Upper lobe of left lung (tissue), 6 donors: Measurements from ENCODE around the gene NUDCD3. TPM values are rescaled to one million over a fixed set of nuclear protein-coding genes. Genes with fewer than 3 reads are reported as not detected.

Experiments used
- ATAC-seq, 2 donors: fragments of 200-7000 bp; cut with Tn5 transposase; one replicate each; pipeline ENCODE4 v1.9.1; 2022; ENCODE audit warnings: mild to moderate bottlenecking in 2 of 2, moderate library complexity in 2 of 2; ENCODE audit not compliant: low FRiP score in 2 of 2
- DNase-seq, 2 donors: peaks; one replicate each; pipeline ENCODE4 v3.0.0-alpha.2; 2019 to 2020
- H3K27ac ChIP-seq, 4 donors: fragments of 200-600 bp; sonication (generic); one replicate each; pipeline ENCODE4 v1.5.1; 2016 to 2019
- H3K27me3 ChIP-seq, 4 donors: fragments of 200-600 bp; sonication (generic); one replicate each; pipeline ENCODE4 v1.5.1; 2017 to 2019
- H3K36me3 ChIP-seq, 4 donors: fragments of 200-600 bp; sonication (generic); one replicate each; pipeline ENCODE4 v1.5.1; 2016 to 2019
- H3K4me1 ChIP-seq, 4 donors: fragments of 200-600 bp; sonication (generic); one replicate each; pipeline ENCODE4 v1.5.1; 2018 to 2019
- H3K4me3 ChIP-seq, 4 donors: fragments of 200-600 bp; sonication (generic); one replicate each; pipeline ENCODE4 v1.5.1; 2017 to 2019; ENCODE audit warnings: mild to moderate bottlenecking in 2 of 4, moderate library complexity in 1 of 4
- H3K9me3 ChIP-seq, 4 donors: fragments of 200-600 bp; sonication (generic); one replicate each; pipeline ENCODE4 v1.5.1; 2018 to 2019
- CTCF ChIP-seq, 6 experiments: fragments of 450-650 bp in 4 of 6; fragments of 200-600 bp in 2 of 6; sonication (generic) in 2 of 6; IDR thresholded peaks; one replicate each; pipeline ENCODE4 v1.5.1; 2016 to 2019; ENCODE audit warnings: antibody characterized with exemption in 6 of 6
- EP300 ChIP-seq, 4 donors: sonication (generic); formaldehyde crosslinking; IDR thresholded peaks; one replicate each; pipeline ENCODE4 v1.5.1; 2017; ENCODE audit warnings: antibody characterized with exemption in 4 of 4, control low read depth in 2 of 4
- POLR2A ChIP-seq, 4 donors: fragments of 450-650 bp; IDR thresholded peaks; one replicate each; pipeline ENCODE4 v1.5.1; 2016 to 2017; ENCODE audit warnings: antibody characterized with exemption in 4 of 4, mild to moderate bottlenecking in 2 of 4
- POLR2AphosphoS5 ChIP-seq, 2 donors: sonication (generic); formaldehyde crosslinking; IDR thresholded peaks; one replicate each; pipeline ENCODE4 v1.5.1; 2017; ENCODE audit warnings: antibody characterized with exemption in 2 of 2
- WGBS, 2 donors: methylation state at CpG; one replicate each; pipeline ENCODE4 v1.1.5; 2017 to 2018; 5-methylcytosine and 5-hydroxymethylcytosine counted together
- total RNA-seq, 6 donors: library from RNA; depleted of rRNA in 4 of 6; stranded (reverse); fragments of >200 nt in 4 of 6; gene quantifications; one replicate each; pipeline versions ENCODE4 v1.1.0 to v1.2.1, GENCODE V29; 2016 to 2021
- donor health status: DM: no; HTN: no; CAD: no; lungs with moderate emphysema.
- donor health status: DM: no; HTN: yes; CAD: no; lungs with severe emphysema.

Gene NUDCD3
- total RNA-seq, 6 donors from 2014 or later: 48.5 to 104 (median 56.3) TPM

- Histone ChIP-seq H3K27me3 (no peaks in the 10 kb centered on the region), H3K27ac (no peak overlapping the region), H3K4me1 (no peaks in the 10 kb centered on the region), H3K9me3 (no peaks in the 10 kb centered on the region), H3K36me3 (peaks cover 2 to 25% (median 16%) of the 10 kb centered on the region in 4 donors), H3K4me3 (no peak overlapping the region)
- ATAC-seq (no peak), DNase-seq (no peak)
- WGBS, 2 donors: 93 to 94% methylated on average over 6 of the region's 6 CpGs
- TF ChIP-seq CTCF (IDR thresholded peaks at IDR 0.05): no peak
- no peak for TF ChIP-seq POLR2AphosphoS5 (IDR thresholded peaks at IDR 0.05)
- TF ChIP-seq POLR2A (IDR thresholded peaks at IDR 0.05): no peak
These were observed 73.5 kb downstream of the NUDCD3 start for GRCh38 chr7:44416941-44417340.

GRCh38 chr7:44415510-44415909 is 74.9 kb downstream of the NUDCD3 start:
- WGBS, 2 donors: 93% methylated on average over 3 of the region's 3 CpGs

GRCh38 chr7:44415047-44415446 is 75.4 kb downstream of the NUDCD3 start:
- ATAC-seq: no peak
- no peaks in the 10 kb centered on the region for H3K27me3 ChIP-seq

More at GRCh38 chr7:44415510-44415909, 74.9 kb downstream of the NUDCD3 start:
- Histone ChIP-seq H3K4me1 (no peaks in the 10 kb centered on the region), H3K27me3 (no peaks in the 10 kb centered on the region), H3K36me3 (peaks cover 2 to 25% (median 18%) of the 10 kb centered on the region in 4 donors), H3K27ac (no peak overlapping the region), H3K4me3 (no peak overlapping the region), H3K9me3 (no peaks in the 10 kb centered on the region)
- DNase-seq (no peak), ATAC-seq (no peak)
- no peak for TF ChIP-seq POLR2AphosphoS5 (IDR thresholded peaks at IDR 0.05)
- no peak for TF ChIP-seq POLR2A (IDR thresholded peaks at IDR 0.05)

GRCh38 chr7:44411306-44411705 is 79.2 kb downstream of the NUDCD3 start:
- no peak for ATAC-seq
- 96 to 99% methylated on average over 2 of the region's 2 CpGs for WGBS, 2 donors
- TF ChIP-seq POLR2AphosphoS5 (IDR thresholded peaks at IDR 0.05): no peak
- TF ChIP-seq POLR2A (IDR thresholded peaks at IDR 0.05): no peak

More at GRCh38 chr7:44415047-44415446, 75.4 kb downstream of the NUDCD3 start:
- 100% methylated on average over 1 of the region's 1 CpG for WGBS, 2 donors
- no peak overlapping the region for H3K4me3 ChIP-seq
- no peak overlapping the region for H3K27ac ChIP-seq
- H3K9me3 ChIP-seq: no peaks in the 10 kb centered on the region
- H3K36me3 ChIP-seq: peaks cover 2 to 25% (median 18%) of the 10 kb centered on the region in 4 donors
- no peak for DNase-seq
- H3K4me1 ChIP-seq: no peaks in the 10 kb centered on the region
- TF ChIP-seq POLR2A (IDR thresholded peaks at IDR 0.05) (no peak), POLR2AphosphoS5 (IDR thresholded peaks at IDR 0.05) (no peak)

GRCh38 chr7:44408596-44408995 is 81.9 kb downstream of the NUDCD3 start:
- no peak for DNase-seq
- WGBS, 2 donors: 79 to 83% methylated on average over 3 of the region's 3 CpGs
- Histone ChIP-seq H3K4me1 (no peaks in the 10 kb centered on the region), H3K4me3 (no peak overlapping the region), H3K27ac (no peak overlapping the region), H3K36me3 (peaks cover 2 to 31% (median 7%) of the 10 kb centered on the region in 4 donors), H3K27me3 (no peaks in the 10 kb centered on the region), H3K9me3 (no peaks in the 10 kb centered on the region)
- ATAC-seq: no peak
- TF ChIP-seq POLR2AphosphoS5 (IDR thresholded peaks at IDR 0.05) (no peak), CTCF (IDR thresholded peaks at IDR 0.05) (no peak), POLR2A (IDR thresholded peaks at IDR 0.05) (no peak), EP300 (IDR thresholded peaks at IDR 0.05) (no peak)

More at GRCh38 chr7:44411306-44411705, 79.2 kb downstream of the NUDCD3 start:
- DNase-seq: no peak
- Histone ChIP-seq H3K27ac (no peak overlapping the region), H3K4me3 (no peak overlapping the region), H3K4me1 (no peaks in the 10 kb centered on the region), H3K9me3 (no peaks in the 10 kb centered on the region), H3K36me3 (peaks cover 0 to 11% (median 4%) of the 10 kb centered on the region in 4 donors), H3K27me3 (no peaks in the 10 kb centered on the region)

GRCh38 chr7:44403775-44404174 is 86.7 kb downstream of the NUDCD3 start:
- H3K9me3 ChIP-seq: no peaks in the 10 kb centered on the region
- TF ChIP-seq EP300 (IDR thresholded peaks at IDR 0.05) (no peak), POLR2A (IDR thresholded peaks at IDR 0.05) (no peak), POLR2AphosphoS5 (IDR thresholded peaks at IDR 0.05) (no peak), CTCF (IDR thresholded peaks at IDR 0.05) (no peak)
- ATAC-seq (no peak), DNase-seq (no peak)
- no peak overlapping the region for H3K27ac ChIP-seq
- H3K4me3 ChIP-seq: no peak overlapping the region
- WGBS, 2 donors: 94 to 100% methylated on average over 2 of the region's 2 CpGs
- H3K36me3 ChIP-seq: peaks cover 0 to 60% (median 22%) of the 10 kb centered on the region in 4 donors
- no peaks in the 10 kb centered on the region for H3K27me3 ChIP-seq
- H3K4me1 ChIP-seq: peaks cover 0 to 4% (median 0%) of the 10 kb centered on the region in 4 donors
